Stimulated activated CD4-positive, alpha-beta T cell treated with anti-CD3 and anti-CD28 coated beads, Interleukin-12 subunit alpha, Interleukin-12 subunit beta, amount 100 ng/mL, for 48 hours (primary cell): ENCODE results near the gene IQSEC3.
"Not testable (repeated sequence)": the region's sequence is repeated elsewhere in the genome, so short reads cannot be mapped to it uniquely, and the experiment has no call there.

Experiments used
- DNase-seq, 3 donors: peaks; one replicate each; pipeline ENCODE4 v3.0.0-alpha.2; 2020; ENCODE audit warnings: low read depth in 2 of 3, low spot score in 1 of 3

Gene IQSEC3

DNA sequence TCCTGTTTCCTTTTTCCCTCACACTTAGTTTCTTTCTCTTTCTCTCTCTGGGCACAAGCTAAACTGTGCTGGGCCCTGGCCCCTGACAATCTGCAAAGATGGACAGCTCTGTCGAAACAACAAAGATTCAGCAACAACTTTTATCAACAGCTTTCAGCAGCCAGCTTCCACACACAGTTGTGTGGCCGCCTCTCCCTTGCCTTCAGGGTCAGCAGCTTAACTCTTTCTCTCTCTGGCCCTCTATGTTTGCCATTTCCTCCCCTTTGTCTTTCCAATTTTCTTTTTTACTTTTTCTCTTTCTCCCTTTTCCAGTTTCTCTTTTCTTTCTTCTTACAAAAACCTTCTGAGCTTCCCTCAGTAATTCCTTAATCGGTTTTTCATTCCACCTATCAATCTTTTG is 43.3 kb downstream of the IQSEC3 start:
- no peak for DNase-seq

DNA sequence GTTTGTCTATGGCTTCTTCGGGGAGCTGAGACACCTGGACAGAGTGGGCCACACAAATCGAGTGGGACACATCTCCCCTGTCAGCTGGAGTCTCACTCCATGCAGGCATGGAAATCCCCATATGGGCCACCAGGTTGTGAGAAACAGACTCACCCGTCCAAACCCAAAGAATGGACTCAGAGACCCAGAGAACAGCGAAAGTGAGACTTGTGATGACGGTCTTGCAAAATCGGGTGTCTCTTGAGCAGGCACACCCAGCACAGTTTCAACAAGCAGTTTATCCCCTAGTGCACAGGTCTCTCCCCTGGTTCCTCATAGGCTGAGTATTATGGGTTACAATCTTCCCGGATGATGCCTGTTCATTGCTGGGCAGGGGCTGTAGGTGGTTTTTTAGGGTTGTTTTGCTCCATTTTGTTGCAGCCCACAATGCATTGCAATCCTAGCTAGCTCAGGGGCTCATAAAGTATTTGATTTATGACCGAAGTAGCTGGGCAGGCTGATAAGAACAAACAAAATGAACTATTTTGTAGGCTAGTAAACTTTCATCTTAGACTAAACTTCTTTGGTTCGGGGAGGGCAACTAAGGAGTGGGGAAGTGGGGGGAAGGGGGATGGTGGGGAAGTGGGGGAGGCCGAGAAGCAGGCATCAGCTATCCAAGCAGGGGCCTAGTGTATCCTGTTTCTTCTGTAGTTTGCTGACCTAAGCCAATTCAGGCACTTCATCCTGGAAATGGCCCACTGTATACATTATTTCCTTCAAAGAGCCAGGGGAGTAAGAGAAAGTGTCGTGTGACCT is 45.3 kb downstream of the IQSEC3 start:
- DNase-seq = no peak

DNA sequence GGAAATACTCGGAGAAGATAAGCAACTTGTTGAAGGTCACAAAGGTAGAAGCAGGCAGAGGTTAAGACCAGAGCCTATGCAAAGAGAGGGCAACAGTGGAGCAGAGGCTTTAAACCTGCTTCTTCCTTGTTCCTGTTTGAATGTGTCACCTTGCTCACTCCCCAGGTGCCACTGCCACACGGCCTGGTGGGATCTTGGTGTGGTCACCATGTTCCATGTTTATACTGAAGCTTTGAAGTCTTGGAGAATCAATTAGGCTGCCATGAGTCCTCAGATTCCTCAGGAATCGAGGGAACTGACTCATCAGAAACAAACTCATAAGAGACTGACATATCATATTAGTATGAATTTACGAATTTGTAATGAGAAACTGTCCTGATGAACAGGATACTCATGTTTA is 46.8 kb downstream of the IQSEC3 start:
- no peak for DNase-seq

DNA sequence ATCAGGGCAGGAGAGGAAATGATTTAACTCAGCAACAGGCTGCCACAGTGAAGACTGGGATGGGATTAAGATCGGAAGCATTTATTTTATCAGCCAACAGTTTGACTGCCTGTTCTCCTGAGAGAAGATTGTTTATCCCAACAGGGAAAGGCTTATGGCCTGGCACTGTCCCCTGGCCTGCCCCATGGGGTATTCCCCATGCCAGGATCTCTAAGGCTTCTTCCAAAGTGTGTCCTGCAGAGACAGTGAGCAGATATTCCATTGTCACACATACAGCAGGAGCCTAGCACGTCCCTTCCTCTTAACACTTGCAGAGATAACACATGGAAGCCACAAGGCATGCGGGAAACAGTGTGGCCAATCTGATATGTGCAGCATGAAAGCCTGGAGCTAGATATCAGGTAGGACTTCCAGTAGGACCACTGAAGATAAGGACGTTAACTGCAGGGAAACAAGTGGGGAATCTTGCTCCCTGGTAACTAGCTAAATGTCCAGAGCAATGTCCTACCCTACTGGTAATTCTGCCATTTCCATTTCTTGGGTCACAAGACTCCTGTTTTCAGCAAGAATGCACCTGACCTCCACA is 48.2 kb downstream of the IQSEC3 start:
- DNase-seq = no peak

DNA sequence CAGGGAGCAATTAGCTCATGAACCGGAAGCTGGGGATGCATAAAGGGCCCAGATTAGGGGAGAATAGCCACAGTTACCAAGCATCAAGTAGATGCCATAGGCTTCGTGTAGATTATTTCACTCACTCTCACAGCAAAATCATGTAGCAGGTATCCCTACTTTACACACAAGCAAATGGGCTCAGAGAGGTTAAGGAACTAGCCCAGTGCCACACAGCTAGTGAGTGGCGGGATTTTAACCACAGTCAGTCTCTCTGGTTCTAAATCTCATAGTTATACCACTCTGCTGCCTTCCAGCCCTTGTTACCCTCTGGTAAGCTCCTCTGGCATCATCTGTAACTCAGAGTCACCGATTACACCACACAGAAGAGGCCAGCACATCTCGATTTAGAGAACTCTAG is 49.0 kb downstream of the IQSEC3 start:
- no peak for DNase-seq

DNA sequence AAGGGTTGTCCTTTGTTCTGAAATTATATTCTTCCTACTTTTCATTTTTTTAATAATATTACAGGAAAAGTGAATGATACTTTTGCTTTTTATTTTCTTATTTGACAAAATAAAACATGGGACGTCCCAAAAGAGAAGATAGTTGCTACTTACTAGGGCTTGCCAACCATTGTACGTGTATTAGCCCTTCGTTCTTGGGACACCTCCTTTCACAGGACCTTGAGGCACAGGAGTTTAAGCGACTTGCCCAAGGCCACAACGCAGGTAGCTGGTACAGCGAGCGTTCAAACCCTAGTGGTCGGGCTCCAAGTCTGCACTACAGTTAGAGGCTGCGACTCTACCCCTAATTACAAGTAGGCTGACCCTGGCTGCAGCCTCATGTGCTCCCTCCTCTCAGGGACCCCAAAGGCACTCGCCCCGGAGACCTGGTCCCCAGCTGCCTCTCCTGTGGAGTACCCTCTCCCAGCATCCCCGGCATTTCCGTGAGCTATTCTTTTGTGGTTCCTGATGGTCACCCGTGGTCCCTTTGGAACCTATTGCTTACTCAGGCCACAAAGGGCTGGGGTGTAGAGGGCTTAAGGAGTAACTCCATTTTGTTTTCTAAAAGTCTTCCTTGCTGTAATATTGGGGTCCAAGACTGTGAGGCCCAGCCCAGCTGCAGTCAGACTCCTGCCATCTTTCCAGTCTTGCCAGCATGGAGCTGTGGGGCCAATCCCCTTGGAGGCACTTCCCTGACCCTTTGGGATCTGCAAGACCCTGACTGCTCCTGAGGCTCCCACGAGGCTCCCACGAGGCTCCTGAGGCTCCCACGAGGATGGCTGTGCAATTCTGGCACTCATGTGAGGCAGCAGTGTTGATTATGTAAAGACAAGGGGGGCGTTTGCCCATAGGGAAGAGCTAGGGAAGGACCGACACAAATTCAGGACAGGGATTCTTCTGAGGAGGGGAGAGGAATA is 49.7 kb downstream of the IQSEC3 start:
- DNase-seq = no peak

DNA sequence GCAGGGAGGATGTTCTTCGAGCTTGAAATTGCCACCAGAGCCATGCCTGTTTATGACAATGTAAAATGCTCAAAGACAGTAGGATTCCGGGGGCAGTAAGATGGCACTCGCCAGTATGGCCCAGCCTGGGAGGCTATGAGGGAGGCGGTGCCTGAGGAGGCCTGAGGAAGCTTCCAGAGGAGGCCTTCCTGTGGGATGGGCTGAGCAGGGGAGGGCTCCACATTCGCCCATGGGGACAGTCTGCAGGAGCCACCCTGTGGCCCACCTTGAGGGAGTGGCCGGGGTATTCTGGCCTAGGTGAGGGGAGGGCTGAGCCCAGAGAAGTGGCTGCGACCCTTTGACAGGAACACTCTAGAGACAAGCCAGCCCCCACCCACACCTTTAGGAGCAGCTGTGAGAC is 50.7 kb downstream of the IQSEC3 start:
- no peak for DNase-seq

DNA sequence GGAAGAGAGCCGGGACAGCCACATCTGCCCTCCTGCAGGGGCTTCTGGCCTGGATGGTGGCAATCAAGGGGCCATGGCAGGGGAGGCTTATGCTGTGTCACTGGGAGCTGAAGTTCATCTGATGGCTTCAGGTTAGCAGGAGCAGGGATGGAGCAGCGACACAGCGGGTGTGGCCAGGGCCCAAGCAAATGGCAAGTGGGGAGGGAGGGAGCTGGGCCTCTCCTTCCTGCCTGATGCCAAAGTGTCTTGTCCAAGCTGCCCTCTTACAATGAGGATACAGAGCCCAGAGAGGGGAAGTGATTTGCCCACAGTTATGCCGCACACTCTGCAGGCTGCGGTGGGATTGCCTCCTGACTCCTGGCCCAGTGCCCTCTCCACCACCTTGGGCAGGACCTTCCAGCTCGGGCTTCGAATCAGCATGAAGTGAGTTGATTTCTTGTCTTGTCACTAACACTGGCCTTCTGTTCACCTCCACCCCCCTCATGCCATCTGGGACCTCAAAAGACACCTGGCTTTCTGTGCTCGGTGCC is 51.3 kb downstream of the IQSEC3 start:
- DNase-seq = no peak

DNA sequence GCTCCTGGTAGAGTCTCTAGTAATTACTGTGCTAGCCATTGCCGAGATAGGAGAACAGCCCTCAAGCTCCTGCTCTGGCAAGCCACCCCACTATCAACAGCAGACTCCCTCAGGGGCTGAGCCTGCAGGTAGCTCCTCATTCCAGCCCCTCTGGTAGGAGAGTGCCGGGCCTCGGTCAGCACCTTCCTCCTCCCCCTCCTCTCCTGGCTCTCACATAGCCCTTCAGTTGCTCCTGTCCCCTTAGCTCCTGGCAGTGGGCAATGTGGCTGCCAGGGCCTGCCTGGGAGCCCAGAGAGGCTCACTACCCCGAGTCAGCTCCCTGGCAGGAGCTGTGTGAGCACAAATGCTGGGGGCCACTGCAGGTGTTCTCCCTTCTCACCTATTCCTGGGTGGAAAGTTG is 52.0 kb downstream of the IQSEC3 start:
- no peak for DNase-seq

DNA sequence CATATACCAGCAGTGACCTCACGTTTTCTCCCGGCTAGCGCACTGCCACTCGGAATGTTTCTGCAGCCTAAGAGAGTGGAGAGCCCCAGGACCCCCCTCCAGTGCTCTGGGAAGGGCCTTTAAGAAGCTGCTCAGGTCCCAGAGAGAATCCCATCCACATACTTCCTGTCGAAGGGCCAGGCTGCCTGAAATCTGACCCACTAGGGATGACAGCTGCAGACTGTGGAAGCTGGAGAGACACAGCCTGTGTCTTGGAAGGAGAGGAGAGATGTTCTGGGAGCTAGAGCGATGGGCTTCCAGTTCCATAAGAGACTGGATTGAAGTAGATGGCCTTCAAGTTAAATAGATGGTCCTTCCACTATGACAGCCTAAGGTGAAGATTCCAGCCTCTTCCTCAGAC is 54.4 kb downstream of the IQSEC3 start:
- DNase-seq = no peak

DNA sequence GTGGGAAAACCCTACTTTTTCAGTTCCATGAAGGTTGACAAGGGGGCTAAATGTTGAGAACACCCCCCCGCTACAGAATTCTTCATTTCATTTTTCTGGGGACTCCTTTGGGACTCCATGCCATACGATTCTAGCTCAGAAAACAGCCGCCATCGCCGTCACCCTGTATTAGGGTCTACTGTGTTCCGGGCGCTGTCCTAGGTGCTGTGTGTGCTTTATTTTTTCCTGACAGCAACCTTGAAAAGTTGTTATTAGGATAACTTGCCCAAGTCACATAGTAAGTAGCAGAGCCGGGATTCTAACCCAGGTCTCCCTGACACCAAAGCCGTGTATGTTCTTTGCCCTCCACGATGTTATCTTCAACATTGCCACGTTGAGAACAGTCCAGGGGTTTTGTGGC is 55.1 kb downstream of the IQSEC3 start:
- no peak for DNase-seq

DNA sequence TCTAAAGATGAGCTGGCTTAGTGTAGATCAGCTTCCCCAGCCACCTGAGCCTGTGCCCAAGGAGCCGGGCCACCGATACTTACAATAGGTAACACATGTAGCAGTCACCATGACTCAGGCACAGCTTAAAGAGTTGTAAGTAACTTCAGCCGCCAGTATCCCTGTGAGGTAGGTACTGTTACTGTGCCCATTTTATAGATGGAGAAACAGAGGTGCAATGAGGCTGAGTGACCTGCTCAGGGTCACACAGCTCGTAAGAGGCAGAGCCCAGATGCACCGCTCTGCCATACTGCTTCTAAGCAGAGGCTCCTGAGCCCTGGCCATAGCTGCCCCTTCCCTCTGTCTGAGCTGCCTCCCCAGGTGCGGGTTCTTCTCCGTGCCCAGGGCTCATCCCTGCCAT is 58.5 kb downstream of the IQSEC3 start:
- DNase-seq = no peak

DNA sequence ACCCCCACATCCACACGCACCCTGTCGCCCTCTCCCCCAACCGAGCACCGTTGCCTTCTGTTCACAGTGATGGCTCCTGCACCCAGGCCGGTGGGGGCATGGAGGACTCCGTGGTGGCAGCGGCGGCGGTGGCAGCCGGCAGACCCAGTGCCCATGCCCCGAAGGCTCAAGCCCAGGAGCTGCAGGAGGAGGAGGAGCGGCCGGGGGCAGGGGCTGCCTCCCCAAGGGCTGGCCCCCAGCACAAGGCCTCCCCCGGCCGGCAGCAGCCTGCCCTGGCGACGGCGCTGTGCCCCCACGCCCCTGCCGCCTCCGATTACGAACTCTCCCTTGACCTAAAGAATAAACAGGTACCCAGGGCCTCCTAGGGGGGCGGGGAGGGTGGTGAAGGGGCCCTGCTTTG is 59.0 kb downstream of the IQSEC3 start:
- DNase-seq = no peak

DNA sequence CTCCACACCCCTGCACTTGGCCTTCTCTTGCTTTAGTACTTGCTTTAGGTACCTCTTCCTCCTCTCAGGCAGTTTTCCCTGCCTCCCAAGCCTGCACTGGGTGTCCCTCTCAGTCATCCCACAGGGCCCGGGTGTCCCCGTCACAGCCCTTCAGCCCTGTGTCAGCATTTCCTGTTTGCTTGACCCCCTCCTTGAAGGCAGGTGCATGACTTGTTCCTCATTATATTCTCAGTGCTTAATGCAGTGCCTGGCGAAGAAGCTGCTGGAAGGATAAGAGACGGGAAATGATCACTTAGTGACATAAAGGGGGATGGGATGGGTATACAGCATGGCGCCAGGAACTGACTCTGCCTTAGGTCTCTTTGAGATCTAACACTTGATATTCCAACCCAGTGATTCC is 61.5 kb downstream of the IQSEC3 start:
- no peak for DNase-seq

DNA sequence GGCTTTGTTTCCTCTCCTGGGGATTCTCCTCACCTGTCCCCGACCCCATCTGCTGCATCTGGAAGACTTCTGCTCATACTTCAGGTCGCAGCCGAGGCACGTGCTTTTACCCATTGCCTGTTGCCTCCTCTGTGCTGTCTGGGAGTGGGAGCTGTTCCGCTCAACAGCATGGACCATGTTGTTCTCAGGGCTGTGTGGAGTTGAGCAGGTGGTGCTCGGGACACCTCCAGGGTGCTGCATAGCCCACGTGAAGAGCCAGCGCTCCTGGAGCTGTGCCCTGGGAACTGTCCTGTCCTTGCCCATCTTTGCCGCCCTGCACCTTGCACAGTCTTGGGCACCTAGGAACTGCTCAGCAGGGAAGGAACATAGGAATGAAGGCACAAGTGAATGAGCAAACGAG is 62.4 kb downstream of the IQSEC3 start:
- DNase-seq = no peak

DNA sequence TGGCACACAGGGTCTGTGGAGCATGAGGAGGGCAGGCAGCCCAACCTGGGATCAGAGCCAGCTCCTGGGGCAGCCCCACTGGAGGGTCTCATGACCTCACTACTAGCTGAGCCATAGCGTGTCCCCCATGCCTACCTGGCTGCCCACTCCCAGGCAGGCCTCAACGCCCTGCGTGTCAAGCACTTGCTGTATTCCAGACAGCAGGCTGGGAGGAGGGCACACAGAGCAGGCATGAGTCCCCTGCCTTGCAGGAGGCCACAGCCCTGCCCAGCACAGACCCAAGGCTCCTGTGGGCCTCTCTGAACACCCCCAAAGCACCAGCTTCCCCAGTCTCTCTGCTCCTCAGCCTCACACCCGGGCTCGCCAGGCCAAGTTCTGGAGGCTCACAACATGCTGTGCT is 64.0 kb downstream of the IQSEC3 start:
- no peak for DNase-seq

DNA sequence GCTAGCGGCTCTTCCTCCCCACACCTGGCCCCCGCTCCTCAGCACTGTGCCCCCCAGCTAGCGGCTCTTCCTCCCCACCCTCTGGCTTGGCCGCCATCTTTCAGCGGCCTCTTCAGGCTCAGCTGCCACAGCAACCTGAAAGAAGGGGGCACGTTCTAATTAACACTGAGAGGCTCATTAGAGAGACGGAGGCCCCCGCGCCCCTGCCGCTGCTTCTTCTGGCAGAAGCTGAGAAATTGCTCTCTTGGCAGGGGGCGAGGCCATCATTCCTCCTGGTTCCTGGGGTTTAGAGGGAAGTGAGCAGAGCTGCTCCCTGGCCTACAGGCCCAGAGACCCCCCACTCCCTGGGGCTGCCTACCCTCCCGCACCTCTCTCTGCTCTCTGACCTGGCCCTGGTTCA is 64.4 kb downstream of the IQSEC3 start:
- no peak for DNase-seq

DNA sequence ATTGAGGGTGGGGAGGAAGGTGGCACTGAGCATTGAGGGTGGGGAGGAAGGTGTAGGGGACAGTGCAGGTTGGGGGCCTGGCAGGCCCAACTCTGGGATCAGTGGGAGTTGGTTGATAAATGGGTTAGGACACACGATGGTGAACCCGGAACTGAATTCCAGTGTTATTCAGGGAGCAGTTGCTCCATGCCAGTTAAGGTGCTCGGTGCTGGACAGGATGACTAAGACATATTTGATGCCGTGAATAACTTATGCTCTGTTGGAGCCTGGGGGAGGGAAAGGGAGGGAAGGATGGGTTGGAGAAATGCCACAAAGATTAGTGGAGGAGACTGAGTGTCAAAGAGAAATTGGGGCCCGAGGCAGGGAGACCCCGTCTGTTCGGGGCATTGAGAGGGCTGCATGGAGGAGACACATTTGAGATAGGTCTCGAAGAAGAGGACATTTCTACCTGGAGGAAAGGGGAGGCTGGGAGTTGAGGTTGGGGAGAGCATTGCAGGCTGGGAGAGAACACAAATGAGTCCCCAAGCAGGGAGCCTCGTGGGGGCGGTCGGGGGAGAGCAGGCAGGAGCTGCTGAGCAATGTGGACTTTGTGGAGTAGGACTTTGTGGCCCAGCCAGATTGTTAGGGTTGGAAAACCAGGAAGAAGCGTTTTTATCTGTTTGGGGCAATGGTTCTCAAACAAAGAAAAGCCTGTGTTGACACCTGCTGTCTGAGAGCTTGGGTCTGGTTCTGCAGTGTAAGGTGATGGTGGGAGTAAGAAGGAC is 65.3 kb downstream of the IQSEC3 start:
- no peak for DNase-seq

DNA sequence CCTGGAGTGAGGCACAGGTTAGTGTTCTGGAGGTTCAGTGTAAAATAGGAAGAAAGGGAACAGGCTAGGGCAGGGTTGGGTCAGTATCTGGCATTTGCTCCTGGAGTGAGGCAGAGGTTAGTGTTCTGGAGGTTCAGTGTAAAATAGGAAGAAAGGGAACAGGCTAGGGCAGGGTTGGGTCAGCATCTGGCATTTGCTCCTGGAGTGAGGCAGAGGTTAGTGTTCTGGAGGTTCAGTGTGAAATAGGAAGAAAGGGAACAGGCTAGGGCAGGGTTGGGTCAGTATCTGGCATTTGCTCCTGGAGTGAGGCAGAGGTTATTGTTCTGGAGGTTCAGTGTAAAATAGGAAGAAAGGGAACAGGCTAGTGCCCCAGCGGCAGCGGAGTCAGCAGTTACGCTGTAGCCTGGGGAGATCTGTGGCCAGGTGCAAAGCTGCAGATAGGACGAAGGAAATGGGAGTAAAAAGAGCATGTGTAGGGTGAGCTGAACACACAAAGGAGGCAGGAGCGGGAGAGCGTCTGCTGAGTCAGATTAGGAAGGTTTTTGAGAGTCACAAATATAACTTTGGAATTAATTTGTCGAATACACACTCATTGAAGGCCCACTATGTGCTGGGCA is 67.2 kb downstream of the IQSEC3 start:
- not testable (repeated sequence) for DNase-seq

DNA sequence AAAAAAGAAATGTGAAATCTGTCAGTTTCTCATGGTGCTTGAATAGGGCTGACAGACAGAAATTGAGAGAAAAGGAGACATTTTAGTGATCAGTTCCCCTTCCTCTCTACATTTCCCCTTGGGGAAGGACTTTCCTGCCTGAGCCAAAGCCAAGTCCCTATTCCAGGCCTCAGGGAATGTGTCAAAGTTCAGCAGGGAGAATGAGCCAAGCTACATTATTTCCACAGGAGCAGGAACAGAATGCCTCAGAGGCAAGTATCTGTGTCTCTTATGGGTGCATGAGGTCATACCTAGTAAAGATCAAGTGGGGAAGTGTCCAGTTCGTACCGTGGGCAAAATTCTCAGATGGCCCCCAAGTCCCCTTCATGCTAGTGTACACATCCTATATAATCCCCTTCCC is 68.6 kb downstream of the IQSEC3 start:
- no peak for DNase-seq
